Activated T-cell treated with anti-CD3 and anti-CD28 coated beads, Interleukin-2, amount 50 U/mL, for 4 hours (primary cell): ENCODE results near the gene RXRG. TPM values are rescaled to one million over a fixed set of nuclear protein-coding genes. Genes with fewer than 3 reads are reported as not detected.
A peak's percentile ranks its signal among the peaks of the same experiment; 100 is the strongest.

Experiments used
- ATAC-seq, 2 donors: fragments of 200-7000 bp; cut with Tn5 transposase; one replicate each; pipeline ENCODE4 v1.10.0; 2021
- DNase-seq: peaks from one replicate; pipeline ENCODE4 v3.0.0-alpha.2; 2020
- H3K27me3 Mint-ChIP-seq: one replicate; pipeline ENCODE4 v1.8.0; 2021; ENCODE audit warnings: low read depth, mixed read lengths
- H3K36me3 Mint-ChIP-seq: one replicate; pipeline ENCODE4 v1.8.0; 2022; ENCODE audit warnings: mixed read lengths; ENCODE audit not compliant: insufficient read depth
- H3K4me1 Mint-ChIP-seq: one replicate; pipeline ENCODE4 v1.8.0; 2021; ENCODE audit warnings: low read depth, mixed read lengths
- H3K4me3 Mint-ChIP-seq: one replicate; pipeline ENCODE4 v1.8.0; 2021; ENCODE audit warnings: mild to moderate bottlenecking, moderate library complexity, mixed read lengths
- H3K9me3 Mint-ChIP-seq: one replicate; pipeline ENCODE4 v1.8.0; 2021; ENCODE audit warnings: mixed read lengths
- total RNA-seq, 3 donors: library from RNA; stranded (reverse); gene quantifications; one replicate each; pipeline ENCODE4 v1.2.1, GENCODE V29; 2021

Gene RXRG
- total RNA-seq, 3 donors from 2014 or later, result not detected

DNA sequence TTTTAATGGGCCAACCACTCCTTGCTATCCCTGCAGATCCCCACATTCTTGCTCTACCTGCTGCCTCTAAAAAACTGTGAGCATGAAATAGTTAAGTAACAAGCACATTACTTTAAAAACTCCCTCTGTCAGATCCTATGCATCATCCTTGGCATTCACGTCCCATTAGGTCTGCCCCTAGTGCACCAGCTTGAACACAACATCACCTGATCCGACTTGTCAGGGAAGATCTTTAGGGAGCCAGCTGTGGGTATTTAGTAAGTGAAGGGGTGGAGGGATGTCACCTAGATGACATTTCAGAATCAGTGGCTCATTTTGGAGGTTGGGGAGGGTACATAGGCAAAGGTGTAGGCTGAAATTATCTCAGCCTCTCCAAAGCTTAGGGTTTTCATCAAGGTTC, 33.5 kb downstream of the RXRG start:
- Mint-ChIP-seq H3K9me3 (no peaks in the 10 kb centered on the region), H3K27me3 (peaks cover 43% of the 10 kb centered on the region), H3K36me3 (no peaks in the 10 kb centered on the region), H3K4me3 (no peak overlapping the region), H3K4me1 (no peaks in the 10 kb centered on the region)
- ATAC-seq, result no peak
- DNase-seq, result no peak

DNA sequence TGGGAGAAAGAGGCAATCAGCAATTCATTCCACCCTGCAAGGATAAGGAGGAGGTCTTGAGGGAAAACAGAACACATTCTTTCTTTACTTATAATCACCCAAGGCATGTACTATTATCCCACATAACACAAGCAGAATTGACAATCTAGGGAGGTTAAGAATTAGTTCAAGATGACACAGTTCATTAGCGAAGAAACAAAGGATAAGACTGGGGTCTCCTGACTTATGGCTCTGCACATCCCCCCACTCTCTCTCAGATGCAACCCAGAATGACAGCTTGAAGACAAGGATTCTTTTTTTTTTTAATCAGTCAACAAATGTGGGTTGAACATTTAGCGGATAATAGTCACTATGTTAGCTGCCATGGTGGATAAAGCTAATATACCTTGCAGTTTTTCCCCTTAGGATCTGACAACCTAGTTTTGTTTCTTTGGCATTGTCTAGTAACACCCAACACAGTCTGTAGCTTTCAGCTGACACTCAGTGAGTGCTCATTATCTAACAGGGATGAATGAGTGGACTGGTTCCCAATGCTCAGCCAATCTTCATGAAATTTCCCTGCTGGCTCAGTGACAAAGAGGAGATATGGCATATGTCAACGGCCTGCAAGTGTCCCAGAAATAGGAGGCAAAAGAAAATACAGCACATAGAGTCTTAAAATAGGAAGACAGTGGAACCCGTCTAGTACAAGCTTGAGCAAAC, 35.1 kb downstream of the RXRG start:
- ATAC-seq, result no peak
- no peaks in the 10 kb centered on the region for H3K36me3 Mint-ChIP-seq
- H3K27me3 Mint-ChIP-seq, result peaks cover 37% of the 10 kb centered on the region
- H3K4me3 Mint-ChIP-seq, result no peak overlapping the region
- no peak for DNase-seq
- no peaks in the 10 kb centered on the region for H3K9me3 Mint-ChIP-seq
- H3K4me1 Mint-ChIP-seq, result no peaks in the 10 kb centered on the region

DNA sequence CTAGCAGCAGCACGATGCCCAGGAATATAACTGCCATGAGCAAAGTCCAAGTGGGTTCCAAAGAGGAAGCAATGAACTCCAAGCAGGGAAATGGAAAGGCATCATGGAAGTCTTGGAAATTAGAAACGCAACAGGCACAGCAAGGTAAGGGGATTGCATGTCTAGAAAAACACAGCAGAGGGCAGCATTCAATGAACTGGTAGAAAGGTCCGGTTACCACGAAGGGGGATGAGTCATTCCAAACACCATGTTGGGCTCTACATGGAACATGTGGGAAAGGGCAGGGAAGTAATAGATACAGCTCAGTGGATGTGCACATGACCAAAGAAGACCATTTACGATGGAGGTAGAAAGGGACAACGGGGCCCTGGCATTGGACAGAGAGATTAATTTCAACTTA, 36.4 kb downstream of the RXRG start:
- DNase-seq, result no peak
- Mint-ChIP-seq H3K36me3 (no peaks in the 10 kb centered on the region), H3K4me3 (no peak overlapping the region), H3K9me3 (no peaks in the 10 kb centered on the region), H3K4me1 (peaks cover 2% of the 10 kb centered on the region), H3K27me3 (peaks cover 34% of the 10 kb centered on the region)
- ATAC-seq, result no peak

DNA sequence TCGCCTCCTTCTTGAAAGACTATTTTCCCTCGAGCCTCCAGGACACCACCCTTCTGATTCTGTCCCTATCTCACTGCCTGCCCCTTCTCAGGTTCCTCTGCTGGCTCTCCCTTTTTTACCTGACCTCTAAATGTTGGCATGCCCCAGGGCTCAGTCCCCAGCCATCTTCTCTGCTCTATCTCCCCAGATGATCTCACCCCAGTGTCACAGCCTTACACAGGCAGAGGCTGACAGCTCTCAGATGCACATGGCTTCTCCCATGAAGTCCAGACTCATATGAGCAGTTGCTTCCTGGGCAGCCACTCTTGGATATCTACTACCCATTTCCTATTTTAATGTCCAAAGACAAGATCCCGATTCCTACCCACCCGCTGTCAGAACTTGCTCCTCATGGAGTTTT, 37.5 kb downstream of the RXRG start:
- Mint-ChIP-seq H3K27me3 (peaks cover 34% of the 10 kb centered on the region), H3K4me3 (no peak overlapping the region), H3K36me3 (no peaks in the 10 kb centered on the region), H3K4me1 (peaks cover 2% of the 10 kb centered on the region), H3K9me3 (no peaks in the 10 kb centered on the region)
- DNase-seq (no peak), ATAC-seq (no peak)

DNA sequence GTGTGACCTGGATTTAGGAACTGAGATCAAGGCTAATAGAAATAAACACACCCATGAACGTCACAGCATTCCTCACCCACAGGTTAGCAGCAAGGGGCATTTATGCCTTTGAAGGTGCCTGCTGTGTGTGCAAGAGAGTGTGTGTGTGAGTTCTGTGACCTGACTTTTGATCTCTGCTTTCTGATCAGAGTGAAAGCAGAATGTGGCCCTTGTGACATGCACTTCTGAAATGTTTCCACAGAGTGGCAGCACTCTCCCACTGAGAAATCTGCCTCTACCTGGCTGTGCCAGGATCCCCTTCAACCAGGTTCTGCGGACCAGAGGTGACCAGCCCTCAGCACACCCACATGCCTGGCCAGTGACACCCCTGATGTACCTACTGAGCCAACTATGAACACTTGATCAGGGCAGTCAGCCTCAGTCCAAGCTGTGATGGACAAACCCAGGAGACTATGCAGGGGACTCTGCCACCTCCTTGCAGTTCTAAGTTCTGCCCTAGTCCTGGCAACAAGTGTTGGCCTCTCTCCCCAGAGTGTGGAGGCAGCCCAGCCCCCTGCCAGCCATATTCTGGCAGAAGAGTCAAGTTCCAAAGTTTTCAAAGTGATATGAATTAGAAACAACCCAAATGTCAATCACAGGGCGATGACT, 41.0 kb downstream of the RXRG start:
- Mint-ChIP-seq H3K27me3 (peaks cover 34% of the 10 kb centered on the region), H3K4me1 (peaks cover 2% of the 10 kb centered on the region), H3K36me3 (no peaks in the 10 kb centered on the region), H3K4me3 (no peak overlapping the region), H3K9me3 (no peaks in the 10 kb centered on the region)
- no peak for DNase-seq
- peak in 1 of 2 donors; percentile 52 for ATAC-seq

DNA sequence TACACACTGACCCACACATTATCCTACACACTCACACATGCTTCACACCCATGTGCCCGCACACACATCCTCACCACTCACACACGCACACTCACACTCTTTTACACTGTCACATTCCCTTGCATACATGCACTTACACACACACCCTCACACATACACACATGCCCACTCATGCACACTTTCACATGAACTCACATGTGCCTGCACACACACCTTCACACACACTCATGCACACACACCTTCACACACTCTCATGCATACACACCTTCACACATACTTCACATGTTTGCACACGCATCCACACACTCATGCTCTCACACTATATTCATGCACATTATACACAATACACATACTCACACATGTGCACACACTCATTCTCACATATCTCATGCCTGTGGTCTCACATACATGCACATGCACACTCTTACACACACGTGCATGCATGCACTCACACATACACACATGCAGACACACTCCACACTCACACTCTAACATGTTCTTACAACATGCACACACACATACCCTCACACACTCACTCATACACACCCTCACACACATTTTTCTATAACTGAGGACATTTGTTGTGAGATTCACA, 42.3 kb downstream of the RXRG start:
- Mint-ChIP-seq H3K36me3 (no peaks in the 10 kb centered on the region), H3K4me3 (no peak overlapping the region), H3K27me3 (peaks cover 23% of the 10 kb centered on the region), H3K9me3 (no peaks in the 10 kb centered on the region), H3K4me1 (peaks cover 2% of the 10 kb centered on the region)
- DNase-seq, result no peak
- no peak for ATAC-seq

DNA sequence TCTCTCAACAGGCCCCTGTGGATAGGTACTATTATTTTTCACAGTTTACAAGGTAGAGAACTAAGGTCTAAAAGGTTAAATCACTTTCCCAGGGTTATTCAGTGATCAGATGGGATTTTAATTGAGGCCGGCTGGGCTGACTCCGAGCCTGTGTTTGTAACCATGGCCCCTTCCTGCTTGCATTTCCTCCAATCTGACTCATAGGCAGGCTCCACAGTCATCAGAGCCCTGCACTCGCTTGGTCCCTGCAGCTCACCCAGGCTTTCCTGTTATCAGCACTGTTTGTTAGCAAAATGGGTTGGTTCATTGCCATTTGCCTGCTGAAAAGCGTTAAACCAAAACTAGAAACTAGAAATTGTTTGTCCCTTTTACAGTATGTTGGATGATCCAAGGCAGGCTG, 47.0 kb downstream of the RXRG start:
- DNase-seq, result no peak
- H3K4me3 Mint-ChIP-seq, result no peak overlapping the region
- H3K36me3 Mint-ChIP-seq, result no peaks in the 10 kb centered on the region
- H3K27me3 Mint-ChIP-seq, result peaks cover 41% of the 10 kb centered on the region
- peak; percentile 30 to 58 for ATAC-seq
- peaks cover 12% of the 10 kb centered on the region for H3K4me1 Mint-ChIP-seq
- H3K9me3 Mint-ChIP-seq, result no peaks in the 10 kb centered on the region

DNA sequence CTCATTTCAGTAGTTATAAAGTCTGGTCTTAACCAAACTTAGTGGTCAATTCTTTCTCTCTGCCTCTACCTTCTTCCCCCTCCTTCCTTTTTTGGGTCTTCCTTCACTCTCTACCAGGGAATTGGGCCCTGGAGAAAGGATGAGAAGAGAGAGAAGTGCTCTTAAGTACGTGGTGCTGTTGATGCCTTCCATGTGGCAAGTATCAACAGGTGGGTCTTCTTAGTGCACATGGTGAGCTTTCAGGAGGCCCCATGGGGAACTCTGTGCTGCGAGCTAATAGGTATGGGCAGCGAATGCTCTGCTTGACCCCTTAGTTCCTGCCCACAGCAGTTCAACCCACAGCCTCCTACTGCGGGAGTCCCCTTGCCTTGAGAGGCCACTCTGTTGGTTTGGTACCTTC, 49.0 kb downstream of the RXRG start:
- H3K27me3 Mint-ChIP-seq, result peaks cover 55% of the 10 kb centered on the region
- ATAC-seq (no peak), DNase-seq (no peak)
- no peaks in the 10 kb centered on the region for H3K9me3 Mint-ChIP-seq
- H3K4me1 Mint-ChIP-seq, result peaks cover 19% of the 10 kb centered on the region
- H3K4me3 Mint-ChIP-seq, result no peak overlapping the region
- no peaks in the 10 kb centered on the region for H3K36me3 Mint-ChIP-seq

DNA sequence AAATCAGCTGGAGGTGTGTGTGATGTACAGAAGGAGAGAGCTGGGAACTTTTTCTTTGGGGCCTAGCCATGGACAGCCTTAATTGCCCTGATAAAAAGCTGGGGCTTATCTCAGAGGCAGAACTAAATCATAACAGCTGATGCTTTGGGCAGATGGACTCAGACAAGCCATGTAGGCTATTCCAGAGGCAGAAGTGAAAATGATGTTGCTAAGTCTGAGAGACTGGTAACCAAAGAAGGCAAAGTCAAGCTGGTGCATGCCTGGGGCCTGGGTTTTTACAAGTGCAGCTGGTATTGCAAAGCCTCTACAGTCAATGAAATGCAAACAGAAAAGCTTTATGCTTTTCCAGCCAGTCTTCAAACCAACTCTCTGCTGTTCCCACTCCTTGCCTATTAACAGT, 49.4 kb downstream of the RXRG start:
- Mint-ChIP-seq H3K4me1 (peaks cover 19% of the 10 kb centered on the region), H3K9me3 (no peaks in the 10 kb centered on the region), H3K4me3 (no peak overlapping the region), H3K27me3 (peaks cover 58% of the 10 kb centered on the region), H3K36me3 (no peaks in the 10 kb centered on the region)
- ATAC-seq (no peak), DNase-seq (no peak)

DNA sequence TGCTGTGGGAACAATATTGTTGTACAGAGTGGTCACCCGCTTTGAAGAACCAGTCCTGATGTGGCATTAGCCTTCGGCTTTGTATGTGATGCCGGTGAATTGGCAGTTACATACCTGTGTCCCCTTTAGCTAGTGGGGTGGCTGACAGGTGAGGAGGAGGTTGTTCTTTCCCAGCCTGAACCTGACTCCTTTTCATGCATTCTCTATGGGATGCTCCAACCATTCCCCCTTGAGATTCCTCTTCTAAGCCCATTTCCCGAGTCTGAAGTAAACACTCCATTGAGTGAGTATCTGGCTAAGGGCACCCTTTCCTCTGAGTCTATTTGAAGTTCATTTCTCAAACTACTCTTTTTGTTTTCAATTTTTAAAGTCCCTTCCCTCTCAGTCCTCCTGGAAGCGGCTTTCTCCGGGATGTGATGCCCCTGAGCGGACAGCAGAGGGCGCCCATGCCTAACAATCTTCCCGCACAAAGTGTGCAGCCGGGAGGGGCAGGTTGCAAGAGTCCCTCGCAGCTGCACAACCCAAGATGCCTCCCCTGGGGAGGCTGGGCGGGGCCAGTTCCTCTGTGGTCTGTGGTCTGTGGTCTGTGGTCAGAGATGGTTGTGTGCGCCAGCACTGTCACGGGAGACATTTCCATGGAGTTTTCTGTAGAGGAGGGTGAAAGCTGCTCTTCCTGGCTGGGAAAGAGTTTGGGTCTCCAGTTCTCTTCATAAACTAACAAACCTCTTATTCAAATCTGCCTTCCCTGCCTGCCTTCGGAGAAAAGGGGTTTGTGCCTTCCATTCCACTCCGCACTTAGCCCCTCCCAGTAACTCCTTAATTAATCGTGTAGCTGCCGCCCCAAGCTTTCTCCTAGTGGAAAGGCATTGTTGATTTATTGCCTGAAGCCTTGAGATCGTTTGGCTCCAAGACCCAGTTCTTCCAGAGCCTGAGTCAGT, 52.0 kb downstream of the RXRG start:
- Mint-ChIP-seq H3K4me3 (peak overlapping the region; percentile 54), H3K9me3 (no peaks in the 10 kb centered on the region)
- ATAC-seq, result peak; percentile 98 to 99

DNA sequence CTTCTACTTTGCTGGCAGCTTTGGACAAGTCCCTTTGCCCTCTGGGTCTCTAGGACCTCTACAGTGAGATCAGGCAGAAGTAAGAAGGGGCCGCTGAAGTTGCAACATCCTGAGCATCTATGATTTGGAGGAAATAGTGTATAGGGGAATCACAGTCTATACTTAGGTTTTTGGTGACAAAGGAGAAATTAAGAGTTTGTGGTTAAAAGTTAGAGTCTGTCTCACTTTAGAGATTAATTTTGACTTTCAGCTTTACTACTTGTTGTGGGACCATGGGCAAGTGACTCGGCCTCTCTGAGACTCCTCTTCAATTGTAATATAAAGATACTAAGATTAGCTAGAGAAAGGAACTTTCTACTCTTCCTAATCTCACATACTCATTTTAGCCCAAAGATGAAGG, 55.3 kb downstream of the RXRG start:
- no peak overlapping the region for H3K4me3 Mint-ChIP-seq
- ATAC-seq (peak in 1 of 2 donors; percentile 9), DNase-seq (no peak)
- H3K4me1 Mint-ChIP-seq, result peaks cover 16% of the 10 kb centered on the region
- no peaks in the 10 kb centered on the region for H3K36me3 Mint-ChIP-seq
- peaks cover 84% of the 10 kb centered on the region for H3K27me3 Mint-ChIP-seq
- no peaks in the 10 kb centered on the region for H3K9me3 Mint-ChIP-seq

More for the DNA sequence above, 52.0 kb downstream of the RXRG start:
- Mint-ChIP-seq H3K27me3 (peaks cover 73% of the 10 kb centered on the region), H3K4me1 (peaks cover 19% of the 10 kb centered on the region), H3K36me3 (no peaks in the 10 kb centered on the region)
- peak; percentile 86 for DNase-seq

DNA sequence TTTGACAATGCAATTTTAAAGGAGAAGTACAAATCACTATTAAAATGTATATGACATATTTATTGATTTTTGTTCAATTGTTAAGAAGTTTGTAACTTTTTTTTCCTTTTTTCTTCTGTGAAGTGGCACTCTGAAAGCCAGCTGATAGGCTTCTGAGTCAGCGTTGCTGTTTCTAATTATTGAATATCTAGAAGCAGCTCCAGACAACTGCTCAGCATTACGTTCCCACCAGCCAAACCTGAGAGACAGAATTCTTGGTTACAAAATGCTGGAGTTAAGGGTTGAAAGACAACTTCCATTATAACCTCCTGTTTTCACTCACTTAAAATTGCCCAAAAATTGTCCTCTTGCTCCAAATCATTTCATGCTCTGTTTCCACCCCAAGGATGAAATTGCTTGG, 57.0 kb downstream of the RXRG start:
- Mint-ChIP-seq H3K4me3 (no peak overlapping the region), H3K4me1 (peaks cover 7% of the 10 kb centered on the region), H3K36me3 (no peaks in the 10 kb centered on the region), H3K9me3 (no peaks in the 10 kb centered on the region), H3K27me3 (peaks cover 75% of the 10 kb centered on the region)
- DNase-seq, result no peak
- ATAC-seq, result no peak

DNA sequence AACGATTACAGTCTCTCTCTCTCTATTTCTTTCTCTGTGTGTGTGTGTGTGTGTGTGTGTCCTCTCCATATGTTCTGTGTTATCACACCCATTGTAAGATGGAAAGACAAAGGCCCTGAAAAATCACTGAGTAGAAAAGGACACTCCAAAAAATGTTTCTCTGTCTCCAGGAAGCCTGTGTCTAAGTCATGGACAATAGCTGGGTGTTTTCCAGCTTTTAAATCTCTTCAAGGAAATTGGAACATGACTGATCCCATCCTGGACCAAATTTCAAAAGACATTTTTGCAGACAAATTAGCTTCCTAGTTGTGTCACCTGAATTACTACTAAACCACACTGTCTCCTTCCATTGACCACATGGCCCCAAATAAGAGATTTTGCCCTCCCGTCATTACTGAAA, 57.4 kb downstream of the RXRG start:
- peaks cover 74% of the 10 kb centered on the region for H3K27me3 Mint-ChIP-seq
- no peak for DNase-seq
- no peaks in the 10 kb centered on the region for H3K36me3 Mint-ChIP-seq
- peaks cover 2% of the 10 kb centered on the region for H3K4me1 Mint-ChIP-seq
- no peaks in the 10 kb centered on the region for H3K9me3 Mint-ChIP-seq
- H3K4me3 Mint-ChIP-seq, result no peak overlapping the region
- ATAC-seq, result no peak
